PC-3 (cell line): ENCODE measurements around the gene RNASE9. TPM values are rescaled to one million over a fixed set of nuclear protein-coding genes. Genes with fewer than 3 reads are reported as not detected.

ENCODE experiments used
- ATAC-seq: fragments of 200-7000 bp; cut with Tn5 transposase; 2 replicates; pipeline ENCODE4 v1.9.1; 2020; ENCODE audit warnings: mild to moderate bottlenecking, moderate library complexity
- BruUV-seq: library from RNA; stranded (reverse); fragments of 400-500 nt; replicated peaks from 2 replicates; lab custom pipeline; 2021; lab: Mats Ljungman, UMichigan
- CTCF ChIA-PET: fragments of 300-600 bp; sonication (Branson Sonifier 250); formaldehyde crosslinking; loops from one replicate; lab custom pipeline; 2022; ENCODE audit warnings: antibody characterized with exemption; lab: Charles Lee
- POLR2A ChIA-PET: fragments of 300-600 bp; sonication (Branson Sonifier 250); formaldehyde crosslinking; loops from one replicate; lab custom pipeline; 2022; ENCODE audit warnings: antibody characterized with exemption; ENCODE audit not compliant: unreplicated experiment; lab: Charles Lee
- DNase-seq: peaks from one replicate; pipeline ENCODE4 v3.0.0-alpha.2; 2015
- H2AFZ ChIP-seq: fragments of 300-600 bp; sonication (generic); 2 replicates; pipeline ENCODE4 v1.6.0; 2016; ENCODE audit warnings: antibody characterized with exemption, low read length
- H3F3A ChIP-seq: fragments of 300-600 bp; sonication (generic); one replicate; pipeline ENCODE4 v1.6.0; 2017; ENCODE audit warnings: antibody characterized with exemption, low read length, control low read depth, mild to moderate bottlenecking; ENCODE audit not compliant: unreplicated experiment
- H3K27ac ChIP-seq: fragments of 300-600 bp; sonication (generic); 2 replicates; pipeline ENCODE4 v1.5.1; 2016; ENCODE audit warnings: mild to moderate bottlenecking, low read length
- H3K27me3 ChIP-seq: fragments of 300-600 bp; sonication (generic); 2 replicates; pipeline ENCODE4 v1.6.1; 2016; ENCODE audit warnings: low read length, mixed read lengths
- H3K36me3 ChIP-seq: fragments of 300-600 bp; sonication (generic); 2 replicates; pipeline ENCODE4 v1.6.1; 2016; ENCODE audit warnings: low read depth, mixed run types, low read length, mixed read lengths
- H3K4me1 ChIP-seq: fragments of 300-600 bp; sonication (generic); 2 replicates; pipeline ENCODE4 v1.5.1; 2016; ENCODE audit warnings: low read length; ENCODE audit not compliant: insufficient read depth
- H3K4me2 ChIP-seq: fragments of 300-600 bp; sonication (generic); 2 replicates; pipeline ENCODE4 v1.6.0; 2016; ENCODE audit warnings: low read length
- H3K4me3 ChIP-seq: fragments of 300-600 bp; sonication (generic); 2 replicates; pipeline ENCODE4 v1.5.1; 2016; ENCODE audit warnings: mild to moderate bottlenecking, low read length, mixed read lengths
- H3K79me2 ChIP-seq: fragments of 300-600 bp; sonication (generic); 2 replicates; pipeline ENCODE4 v1.6.1; 2017; ENCODE audit warnings: low read length, mixed read lengths
- H3K9ac ChIP-seq: fragments of 300-600 bp; sonication (generic); 2 replicates; pipeline ENCODE4 v1.6.0; 2016; ENCODE audit warnings: mild to moderate bottlenecking, low read length
- H3K9me2 ChIP-seq: fragments of 300-600 bp; sonication (generic); replicated peaks from 2 replicates; pipeline ENCODE4 v1.6.1; 2016; ENCODE audit warnings: mixed run types, low read length, mixed read lengths
- H3K9me3 ChIP-seq: fragments of 300-600 bp; sonication (generic); 2 replicates; pipeline ENCODE4 v1.6.1; 2016; ENCODE audit warnings: low read length, mixed read lengths
- H4K20me1 ChIP-seq: fragments of 300-600 bp; sonication (generic); 2 replicates; pipeline ENCODE4 v1.6.1; 2016; ENCODE audit warnings: low read length, mixed read lengths
- EZH2 ChIP-seq: fragments of 300-600 bp; sonication (generic); IDR thresholded peaks from one replicate; pipeline ENCODE4 v1.6.1; 2017; ENCODE audit warnings: antibody characterized with exemption, mild to moderate bottlenecking, low read length; ENCODE audit not compliant: unreplicated experiment
- EZH2phosphoT487 ChIP-seq: fragments of 300-600 bp; sonication (generic); IDR thresholded peaks from 2 replicates; pipeline ENCODE4 v1.6.1; 2018; ENCODE audit warnings: mild to moderate bottlenecking, antibody characterized with exemption, low read length, borderline replicate concordance
- intact Hi-C: fragments of 100-400 bp; cut with micrococcal nuclease; formaldehyde crosslinking; loops from 2 replicates; pipeline ENCODE4 v1.9.0; 2023
- total RNA-seq: library from RNA; depleted of rRNA; stranded (reverse); fragments of >200 nt; gene quantifications from 2 replicates; pipeline ENCODE4 v1.2.3, GENCODE V29; 2014
- TF ChIP-seq, protein P1 (sequence below): fragments of 300-600 bp; sonication (generic); conservative IDR thresholded peaks from 2 replicates; pipeline ENCODE4 v1.5.1; 2017; ENCODE audit warnings: antibody characterized with exemption, low read depth, mild to moderate bottlenecking, low read length

RNASE9 gene
- total RNA-seq, 1 experiment from 2014 or later, result not detected

DNA sequence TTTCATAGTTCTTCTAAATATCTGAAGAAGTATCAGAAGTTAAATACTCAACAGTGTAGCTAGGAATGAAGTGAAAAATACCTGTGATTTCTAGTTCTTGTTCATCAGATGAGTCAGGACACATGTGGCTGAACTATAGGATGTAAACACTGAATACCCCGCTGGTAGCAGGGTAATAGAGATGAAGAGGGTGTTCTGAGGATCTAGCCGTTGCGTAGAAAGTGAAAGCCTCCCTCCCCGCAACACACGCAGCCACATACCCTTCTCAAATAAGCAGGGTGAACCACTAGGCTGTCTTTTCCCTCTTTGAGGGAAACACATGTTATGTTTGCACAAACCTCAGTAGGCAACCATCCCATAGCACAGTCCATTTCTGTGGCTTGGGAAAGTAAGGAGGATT, 46.8 kb upstream of the RNASE9 start:
- POLR2A ChIA-PET, result no interaction called here
- Histone ChIP-seq H3K4me2 (no peak overlapping the region), H3K9me2 (no peaks in the 10 kb centered on the region), H3K9ac (no peak overlapping the region), H3K4me3 (no peak overlapping the region), H2AFZ (no peak overlapping the region), H3K27me3 (no peaks in the 10 kb centered on the region), H3K4me1 (peaks cover 25% of the 10 kb centered on the region; the same call in 1 of the 2 replicates), H4K20me1 (no peaks in the 10 kb centered on the region), H3F3A (no peaks in the 10 kb centered on the region), H3K27ac (no peak overlapping the region), H3K79me2 (no peaks in the 10 kb centered on the region), H3K9me3 (no peaks in the 10 kb centered on the region), H3K36me3 (no peaks in the 10 kb centered on the region)
- CTCF ChIA-PET, result no interaction called here
- no peak for TF ChIP-seq EZH2
- TF ChIP-seq, protein P1, sequence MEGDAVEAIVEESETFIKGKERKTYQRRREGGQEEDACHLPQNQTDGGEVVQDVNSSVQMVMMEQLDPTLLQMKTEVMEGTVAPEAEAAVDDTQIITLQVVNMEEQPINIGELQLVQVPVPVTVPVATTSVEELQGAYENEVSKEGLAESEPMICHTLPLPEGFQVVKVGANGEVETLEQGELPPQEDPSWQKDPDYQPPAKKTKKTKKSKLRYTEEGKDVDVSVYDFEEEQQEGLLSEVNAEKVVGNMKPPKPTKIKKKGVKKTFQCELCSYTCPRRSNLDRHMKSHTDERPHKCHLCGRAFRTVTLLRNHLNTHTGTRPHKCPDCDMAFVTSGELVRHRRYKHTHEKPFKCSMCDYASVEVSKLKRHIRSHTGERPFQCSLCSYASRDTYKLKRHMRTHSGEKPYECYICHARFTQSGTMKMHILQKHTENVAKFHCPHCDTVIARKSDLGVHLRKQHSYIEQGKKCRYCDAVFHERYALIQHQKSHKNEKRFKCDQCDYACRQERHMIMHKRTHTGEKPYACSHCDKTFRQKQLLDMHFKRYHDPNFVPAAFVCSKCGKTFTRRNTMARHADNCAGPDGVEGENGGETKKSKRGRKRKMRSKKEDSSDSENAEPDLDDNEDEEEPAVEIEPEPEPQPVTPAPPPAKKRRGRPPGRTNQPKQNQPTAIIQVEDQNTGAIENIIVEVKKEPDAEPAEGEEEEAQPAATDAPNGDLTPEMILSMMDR, result no peak
- no peak for TF ChIP-seq EZH2phosphoT487
- no TSS peak for BruUV-seq
- no peak for DNase-seq
- ATAC-seq, result no peak
- intact Hi-C loops, result loop anchor here (2.0 to 5.0 kb wide), 3 partner anchors 121 to 265 kb away; partner anchors contain the start of genes PARP2 and PNP

DNA sequence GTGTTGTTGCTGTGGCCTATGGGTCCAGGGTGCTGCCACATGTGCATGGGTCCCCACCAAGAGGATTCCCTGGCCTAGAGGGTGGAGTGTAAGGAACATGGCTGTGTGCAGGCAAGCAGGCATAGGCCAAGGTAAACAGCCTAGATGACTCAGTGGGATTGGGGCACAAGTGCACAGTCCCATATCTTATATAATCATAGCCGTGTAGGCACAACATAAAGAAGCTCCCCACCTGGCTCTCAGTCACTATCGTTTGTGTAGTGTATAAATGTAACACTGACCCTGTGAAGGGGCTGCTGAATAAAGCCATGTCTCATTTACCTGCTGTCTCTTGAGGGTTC, 46.0 kb upstream of the RNASE9 start:
- Histone ChIP-seq H3K79me2 (no peaks in the 10 kb centered on the region), H3K9me3 (no peaks in the 10 kb centered on the region), H3K27ac (no peak overlapping the region), H3K36me3 (no peaks in the 10 kb centered on the region), H3K4me2 (no peak overlapping the region), H3K4me1 (peaks cover 25% of the 10 kb centered on the region; the same call in 1 of the 2 replicates), H3K27me3 (no peaks in the 10 kb centered on the region), H3K9ac (no peak overlapping the region), H3K9me2 (no peaks in the 10 kb centered on the region), H4K20me1 (no peaks in the 10 kb centered on the region), H2AFZ (peak overlapping the region; percentile 71; the same call in 1 of the 2 replicates), H3K4me3 (no peak overlapping the region), H3F3A (no peaks in the 10 kb centered on the region)
- POLR2A ChIA-PET, result no interaction called here
- intact Hi-C loops, result loop anchor here (1.0 to 5.0 kb wide), 4 partner anchors 76 to 192 kb away; partner anchors contain the start of genes OSGEP and PNP
- DNase-seq (no peak), ATAC-seq (no peak)
- TF ChIP-seq, protein P1, result no peak
- no peak for TF ChIP-seq EZH2phosphoT487
- TF ChIP-seq EZH2, result no peak
- no TSS peak for BruUV-seq
- CTCF ChIA-PET, result no interaction called here

DNA sequence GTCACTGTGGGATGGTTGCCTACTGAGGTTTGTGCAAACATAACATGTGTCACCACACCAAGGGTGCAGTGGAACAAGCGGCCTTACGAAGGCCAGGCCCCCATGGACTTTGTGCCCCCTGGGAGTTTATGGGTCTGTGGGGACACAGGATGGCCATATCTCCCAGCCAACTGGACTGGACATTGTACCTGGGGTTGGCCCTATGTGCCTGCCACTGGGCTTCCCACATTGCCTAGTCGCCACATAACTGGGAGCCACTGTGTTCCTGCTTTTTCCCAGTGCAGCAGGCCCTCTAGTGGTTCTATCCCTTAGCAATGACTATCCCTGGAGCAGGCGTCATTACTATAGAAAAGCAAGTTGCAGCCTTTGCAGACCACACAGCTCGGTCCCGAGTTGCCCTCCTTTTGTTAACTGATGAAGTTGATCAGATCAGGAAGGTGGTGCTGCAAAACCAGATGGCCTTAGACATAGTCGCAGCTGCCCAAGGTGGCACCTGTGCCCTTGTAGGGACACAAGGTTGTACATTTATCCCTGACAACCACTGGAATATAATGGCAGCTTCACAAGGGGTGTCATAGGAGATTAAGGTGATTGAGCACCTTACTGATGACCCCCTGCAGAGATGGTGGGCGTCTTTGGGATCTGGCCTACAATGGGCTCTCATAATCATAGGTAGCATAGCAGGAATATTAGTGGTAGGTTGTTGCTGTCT, 45.5 kb upstream of the RNASE9 start:
- TF ChIP-seq EZH2phosphoT487, result no peak
- TF ChIP-seq, protein P1, result peak; percentile 89
- Histone ChIP-seq H3K9me3 (no peaks in the 10 kb centered on the region), H3K27ac (no peak overlapping the region), H3K4me1 (peaks cover 25% of the 10 kb centered on the region; the same call in 1 of the 2 replicates), H3K9me2 (no peaks in the 10 kb centered on the region), H4K20me1 (no peaks in the 10 kb centered on the region), H3K4me3 (no peak overlapping the region), H3K4me2 (peak overlapping the region; percentile 44), H3K27me3 (no peaks in the 10 kb centered on the region), H2AFZ (peak overlapping the region; percentile 71; the same call in 1 of the 2 replicates), H3F3A (no peaks in the 10 kb centered on the region), H3K79me2 (no peaks in the 10 kb centered on the region), H3K9ac (no peak overlapping the region), H3K36me3 (no peaks in the 10 kb centered on the region)
- BruUV-seq, result no TSS peak
- ChIA-PET CTCF (no interaction called here), POLR2A (no interaction called here)
- intact Hi-C loops, result loop anchor here (1.0 to 5.0 kb wide), 4 partner anchors 75 to 191 kb away; partner anchors contain the start of genes OSGEP and PNP
- ATAC-seq (peak; percentile 37), DNase-seq (peak; percentile 72)
